Adrenal gland (tissue), 5 donors: Measurements from ENCODE around the gene COL2A1.

Experiments
- CTCF ChIP-seq, 6 experiments: fragments of 450-650 bp in 4 of 6; fragments of 200-600 bp in 2 of 6; sonication (generic) in 1 of 6; IDR thresholded peaks; 1 replicate in 5 of 6; 2 replicates in 1 of 6; pipeline versions ENCODE4 v1.5.1 to v1.8.0; 2016 to 2021; ENCODE audit warnings: antibody characterized with exemption in 6 of 6, mild to moderate bottlenecking in 2 of 6, moderate library complexity in 1 of 6
- POLR2A ChIP-seq, 2 donors: fragments of 450-650 bp; IDR thresholded peaks; one replicate each; pipeline ENCODE4 v1.6.1; 2017; ENCODE audit warnings: antibody characterized with exemption in 2 of 2, mild to moderate bottlenecking in 2 of 2, moderate library complexity in 1 of 2
- donor health status: DM: no; HTN: no; CAD: no.

DNA sequence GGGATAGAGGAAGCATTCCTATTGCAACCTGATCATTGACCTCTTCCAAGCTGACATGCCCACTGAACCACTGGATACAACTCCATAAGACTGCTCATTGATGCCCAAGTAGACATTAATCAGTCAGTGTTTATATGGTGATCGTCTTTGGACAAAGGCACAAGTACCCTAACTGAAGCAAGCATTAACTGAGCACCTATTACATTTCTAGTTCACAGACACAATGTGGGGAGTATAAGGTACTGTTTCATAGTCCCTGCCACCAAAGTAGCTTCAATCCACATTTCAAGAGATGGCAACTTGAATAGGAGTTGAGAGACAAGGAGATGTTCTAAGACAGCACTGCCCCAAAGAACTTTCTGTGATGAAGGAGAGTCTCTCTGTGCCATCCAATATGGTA is 10.9 kb upstream of the COL2A1 start:
- TF ChIP-seq CTCF (IDR thresholded peaks at IDR 0.05) (no peak), POLR2A (IDR thresholded peaks at IDR 0.05) (no peak)
